ENCODE data around the gene TSPAN4. TPM values are rescaled to one million over a fixed set of nuclear protein-coding genes. Genes with fewer than 3 reads are reported as not detected.

The TSPAN4 gene
- total RNA-seq, 1 donor from 2014 or later = 14.8 TPM

- H3K27me3 Mint-ChIP-seq = peaks cover 20% of the 10 kb centered on the region
Measured at GRCh38 chr11:824292-824880, 18.3 kb upstream of the TSPAN4 start.

GRCh38 chr11:824942-825341 is 17.7 kb upstream of the TSPAN4 start:
- Mint-ChIP-seq H3K27ac (no peak overlapping the region), H3K4me1 (peaks cover 22% of the 10 kb centered on the region), H3K36me3 (ENCODE audit: low read depth) (peaks cover 12% of the 10 kb centered on the region), H3K4me3 (no peak overlapping the region), H3K27me3 (peaks cover 25% of the 10 kb centered on the region), H3K9me3 (no peaks in the 10 kb centered on the region)
- intact Hi-C loops (cut with micrococcal nuclease) = no loop called here
- DNase-seq = no peak

More at GRCh38 chr11:824292-824880, 18.3 kb upstream of the TSPAN4 start:
- Mint-ChIP-seq H3K36me3 (ENCODE audit: low read depth) (peaks cover 12% of the 10 kb centered on the region), H3K4me1 (peaks cover 20% of the 10 kb centered on the region), H3K27ac (no peak overlapping the region), H3K4me3 (no peak overlapping the region), H3K9me3 (no peaks in the 10 kb centered on the region)
- intact Hi-C loops (cut with micrococcal nuclease) = no loop called here
- no peak for DNase-seq

- Mint-ChIP-seq H3K36me3 (ENCODE audit: low read depth) (peaks cover 12% of the 10 kb centered on the region), H3K9me3 (no peaks in the 10 kb centered on the region), H3K27me3 (peaks cover 29% of the 10 kb centered on the region), H3K4me3 (no peak overlapping the region), H3K4me1 (peaks cover 22% of the 10 kb centered on the region), H3K27ac (no peak overlapping the region)
- intact Hi-C loops (cut with micrococcal nuclease) = loop anchor here (2.0 kb wide), 1 partner anchor 15 kb away; no protein-coding TSS in a partner anchor
- no peak for DNase-seq
Measured at GRCh38 chr11:825366-826226, 17.1 kb upstream of the TSPAN4 start.

GRCh38 chr11:826227-826621 is 16.4 kb upstream of the TSPAN4 start:
- Mint-ChIP-seq H3K9me3 (no peaks in the 10 kb centered on the region), H3K4me3 (peak overlapping the region; percentile 81), H3K36me3 (ENCODE audit: low read depth) (peaks cover 12% of the 10 kb centered on the region), H3K27ac (peak overlapping the region; percentile 56), H3K4me1 (peaks cover 18% of the 10 kb centered on the region), H3K27me3 (peaks cover 32% of the 10 kb centered on the region)
- DNase-seq = no peak
- intact Hi-C loops (cut with micrococcal nuclease) = loop anchor here (2.0 kb wide), 1 partner anchor 15 kb away; no protein-coding TSS in a partner anchor

GRCh38 chr11:826836-827145 is 15.9 kb upstream of the TSPAN4 start:
- intact Hi-C loops (cut with micrococcal nuclease) = loop anchor here (2.0 kb wide), 1 partner anchor 16 kb away; no protein-coding TSS in a partner anchor
- H3K4me3 Mint-ChIP-seq = peak overlapping the region; percentile 81
- H3K27ac Mint-ChIP-seq = peak overlapping the region; percentile 56
- no peak for DNase-seq
- peaks cover 12% of the 10 kb centered on the region for H3K36me3 Mint-ChIP-seq (ENCODE audit: low read depth)
- H3K4me1 Mint-ChIP-seq = peaks cover 20% of the 10 kb centered on the region
- H3K27me3 Mint-ChIP-seq = peaks cover 37% of the 10 kb centered on the region
- H3K9me3 Mint-ChIP-seq = no peaks in the 10 kb centered on the region

- Mint-ChIP-seq H3K4me3 (peak overlapping the region; percentile 81), H3K4me1 (peaks cover 24% of the 10 kb centered on the region), H3K27me3 (peaks cover 42% of the 10 kb centered on the region), H3K9me3 (no peaks in the 10 kb centered on the region), H3K36me3 (ENCODE audit: low read depth) (peaks cover 11% of the 10 kb centered on the region), H3K27ac (peak overlapping the region; percentile 11)
- DNase-seq = peak; percentile 84
- intact Hi-C loops (cut with micrococcal nuclease) = loop anchor here (2.0 kb wide), 1 partner anchor 17 kb away; no protein-coding TSS in a partner anchor
Measured at GRCh38 chr11:827146-827896, 15.3 kb upstream of the TSPAN4 start.

GRCh38 chr11:827897-828192 is 14.8 kb upstream of the TSPAN4 start, which contains the start of gene CRACR2B:
TSS of gene CRACR2B (plus strand) at chr11:827919. CDS start at chr11:828608, 689 bp downstream.
- Mint-ChIP-seq H3K27me3 (peaks cover 42% of the 10 kb centered on the region), H3K27ac (peak within 1 kb of the TSS; percentile 56), H3K36me3 (ENCODE audit: low read depth) (peaks cover 9% of the 10 kb centered on the region), H3K9me3 (no peaks in the 10 kb centered on the region), H3K4me3 (peak within 1 kb of the TSS; percentile 81), H3K4me1 (peaks cover 24% of the 10 kb centered on the region)
- no peak for DNase-seq
- intact Hi-C loops (cut with micrococcal nuclease) = loop anchor here (2.0 kb wide), 1 partner anchor 17 kb away; no protein-coding TSS in a partner anchor

- no peak overlapping the region for H3K27ac Mint-ChIP-seq
- peaks cover 42% of the 10 kb centered on the region for H3K27me3 Mint-ChIP-seq
- DNase-seq = no peak
- peak overlapping the region; percentile 79 for H3K4me3 Mint-ChIP-seq
- no peaks in the 10 kb centered on the region for H3K9me3 Mint-ChIP-seq
- intact Hi-C loops (cut with micrococcal nuclease) = no loop called here
- H3K4me1 Mint-ChIP-seq = peaks cover 24% of the 10 kb centered on the region
- H3K36me3 Mint-ChIP-seq (ENCODE audit: low read depth) = peaks cover 9% of the 10 kb centered on the region
Measured at GRCh38 chr11:828506-829175, 14.0 kb upstream of the TSPAN4 start.

GRCh38 chr11:829176-829846 is 13.3 kb upstream of the TSPAN4 start:
- intact Hi-C loops (cut with micrococcal nuclease) = no loop called here
- Mint-ChIP-seq H3K4me1 (peaks cover 31% of the 10 kb centered on the region), H3K27ac (no peak overlapping the region), H3K4me3 (peak overlapping the region; percentile 51), H3K27me3 (peaks cover 44% of the 10 kb centered on the region), H3K36me3 (ENCODE audit: low read depth) (peaks cover 8% of the 10 kb centered on the region), H3K9me3 (no peaks in the 10 kb centered on the region)
- DNase-seq = no peak

GRCh38 chr11:829847-830294 is 12.8 kb upstream of the TSPAN4 start:
- H3K27me3 Mint-ChIP-seq = peaks cover 44% of the 10 kb centered on the region
- H3K4me1 Mint-ChIP-seq = peaks cover 32% of the 10 kb centered on the region
- H3K4me3 Mint-ChIP-seq = peak overlapping the region; percentile 55

GRCh38 chr11:830295-831117 is 12.1 kb upstream of the TSPAN4 start:
- Mint-ChIP-seq H3K27ac (no peak overlapping the region), H3K27me3 (peaks cover 44% of the 10 kb centered on the region), H3K9me3 (no peaks in the 10 kb centered on the region), H3K4me1 (peaks cover 32% of the 10 kb centered on the region), H3K4me3 (peak overlapping the region; percentile 55), H3K36me3 (ENCODE audit: low read depth) (no peaks in the 10 kb centered on the region)
- intact Hi-C loops (cut with micrococcal nuclease) = no loop called here
- peak; percentile 87 for DNase-seq

More at GRCh38 chr11:829847-830294, 12.8 kb upstream of the TSPAN4 start:
- DNase-seq = peak; percentile 70
- Mint-ChIP-seq H3K9me3 (no peaks in the 10 kb centered on the region), H3K36me3 (ENCODE audit: low read depth) (peaks cover 5% of the 10 kb centered on the region), H3K27ac (no peak overlapping the region)
- intact Hi-C loops (cut with micrococcal nuclease) = no loop called here

GRCh38 chr11:831118-831864 is 11.4 kb upstream of the TSPAN4 start:
- intact Hi-C loops (cut with micrococcal nuclease) = no loop called here
- no peaks in the 10 kb centered on the region for H3K36me3 Mint-ChIP-seq (ENCODE audit: low read depth)
- peak overlapping the region; percentile 53 for H3K4me3 Mint-ChIP-seq
- H3K4me1 Mint-ChIP-seq = peaks cover 32% of the 10 kb centered on the region
- peaks cover 44% of the 10 kb centered on the region for H3K27me3 Mint-ChIP-seq
- DNase-seq = no peak
- H3K9me3 Mint-ChIP-seq = no peaks in the 10 kb centered on the region
- peak overlapping the region; percentile 52 for H3K27ac Mint-ChIP-seq

Measured in activated CD4-positive, alpha-beta T cell treated with anti-CD3 and anti-CD28 coated beads, Interleukin-2, amount 10 ng/mL, durations not matched to agents 24 days and 14 days (primary cell).